GM12873 (cell line): ENCODE results near the gene CAPN5.

Experiments used
- TF ChIP-seq, protein P1 (sequence below): IDR thresholded peaks from 2 replicates; pipeline ENCODE4 v1.5.1; 2012; ENCODE audit warnings: low read depth, mild to moderate bottlenecking, moderate library complexity, low read length, control low read depth; ENCODE audit not compliant: insufficient read depth; ENCODE audit errors: missing control alignments

The CAPN5 gene

DNA sequence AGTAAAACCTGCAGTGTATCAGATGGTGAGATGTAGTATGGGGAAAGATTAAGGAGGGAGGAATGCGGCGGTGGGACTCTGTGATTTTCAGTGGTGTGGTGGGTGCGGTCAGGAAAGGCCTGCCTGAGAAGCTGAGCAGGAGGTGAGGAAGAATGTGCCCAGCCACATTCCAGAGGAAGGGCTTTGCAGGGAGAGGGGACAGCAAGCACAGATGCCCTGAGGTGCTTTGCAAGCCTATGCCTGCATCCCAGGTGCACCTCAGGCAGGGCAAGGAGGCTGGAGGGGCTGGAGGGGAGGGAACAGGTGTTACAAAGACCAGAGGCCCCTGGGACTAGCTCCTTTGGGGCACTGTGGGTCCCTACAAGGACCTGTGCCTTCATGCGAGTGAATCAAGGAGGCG is 103.3 kb downstream of the CAPN5 start:
- TF ChIP-seq, protein P1, sequence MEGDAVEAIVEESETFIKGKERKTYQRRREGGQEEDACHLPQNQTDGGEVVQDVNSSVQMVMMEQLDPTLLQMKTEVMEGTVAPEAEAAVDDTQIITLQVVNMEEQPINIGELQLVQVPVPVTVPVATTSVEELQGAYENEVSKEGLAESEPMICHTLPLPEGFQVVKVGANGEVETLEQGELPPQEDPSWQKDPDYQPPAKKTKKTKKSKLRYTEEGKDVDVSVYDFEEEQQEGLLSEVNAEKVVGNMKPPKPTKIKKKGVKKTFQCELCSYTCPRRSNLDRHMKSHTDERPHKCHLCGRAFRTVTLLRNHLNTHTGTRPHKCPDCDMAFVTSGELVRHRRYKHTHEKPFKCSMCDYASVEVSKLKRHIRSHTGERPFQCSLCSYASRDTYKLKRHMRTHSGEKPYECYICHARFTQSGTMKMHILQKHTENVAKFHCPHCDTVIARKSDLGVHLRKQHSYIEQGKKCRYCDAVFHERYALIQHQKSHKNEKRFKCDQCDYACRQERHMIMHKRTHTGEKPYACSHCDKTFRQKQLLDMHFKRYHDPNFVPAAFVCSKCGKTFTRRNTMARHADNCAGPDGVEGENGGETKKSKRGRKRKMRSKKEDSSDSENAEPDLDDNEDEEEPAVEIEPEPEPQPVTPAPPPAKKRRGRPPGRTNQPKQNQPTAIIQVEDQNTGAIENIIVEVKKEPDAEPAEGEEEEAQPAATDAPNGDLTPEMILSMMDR, result no peak

DNA sequence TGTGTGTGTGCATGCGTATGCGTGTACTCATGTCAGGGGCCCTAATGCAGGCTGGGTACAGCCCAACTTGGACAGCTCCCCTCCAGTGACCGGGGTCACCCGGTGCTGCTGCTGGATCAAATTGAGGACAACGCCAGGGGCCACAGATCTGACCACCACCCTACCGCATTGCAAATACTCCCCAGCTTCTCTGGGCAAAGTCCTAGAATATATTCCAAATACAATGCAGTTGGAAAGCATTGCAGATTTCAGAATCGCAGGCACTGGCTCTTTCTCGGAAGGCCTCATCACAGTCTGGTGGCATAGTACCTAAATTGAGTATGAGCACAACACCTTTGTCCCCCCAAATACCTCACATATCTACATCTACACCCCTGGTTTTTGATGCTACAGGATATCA is 104.5 kb downstream of the CAPN5 start:
- TF ChIP-seq, protein P1, result no peak

DNA sequence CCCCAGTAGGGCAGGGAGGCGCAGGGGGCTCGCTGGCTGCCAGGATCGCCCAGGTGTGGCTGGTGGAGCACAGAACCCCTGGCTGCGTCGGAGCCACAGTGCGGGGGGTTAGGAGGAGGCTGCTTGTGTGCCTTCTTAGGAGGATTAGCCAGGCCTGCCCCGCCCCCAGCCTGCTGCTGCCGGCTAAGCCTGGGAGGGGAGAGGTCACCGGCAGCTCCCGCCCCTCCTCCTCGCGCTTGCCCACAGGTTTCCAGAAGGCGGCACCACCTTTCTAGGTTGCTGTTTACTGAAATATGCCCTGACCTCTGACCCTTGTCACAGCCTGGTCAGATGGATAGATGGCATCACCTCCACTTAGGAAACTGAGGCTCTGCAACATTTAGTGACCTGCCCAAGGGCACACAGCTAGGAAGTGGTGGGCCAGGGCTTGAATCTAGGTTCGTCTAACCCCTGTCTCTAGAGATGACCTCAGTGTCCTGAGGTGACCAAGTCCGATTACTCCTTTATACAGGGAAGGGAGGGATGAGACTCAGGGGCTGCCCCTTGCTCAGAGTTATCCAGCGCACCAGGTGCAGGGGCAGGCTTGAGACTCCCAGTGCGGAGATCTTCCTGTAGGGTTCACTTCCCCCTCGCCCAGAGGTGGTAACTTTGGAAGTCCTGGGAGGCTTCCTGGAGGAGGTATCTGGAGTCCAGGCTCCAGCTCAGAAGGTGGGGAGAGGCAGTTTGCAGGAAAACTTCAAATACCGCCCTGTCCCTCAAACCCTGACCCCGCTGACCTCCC is 105.3 kb downstream of the CAPN5 start:
- TF ChIP-seq, protein P1, result no peak

DNA sequence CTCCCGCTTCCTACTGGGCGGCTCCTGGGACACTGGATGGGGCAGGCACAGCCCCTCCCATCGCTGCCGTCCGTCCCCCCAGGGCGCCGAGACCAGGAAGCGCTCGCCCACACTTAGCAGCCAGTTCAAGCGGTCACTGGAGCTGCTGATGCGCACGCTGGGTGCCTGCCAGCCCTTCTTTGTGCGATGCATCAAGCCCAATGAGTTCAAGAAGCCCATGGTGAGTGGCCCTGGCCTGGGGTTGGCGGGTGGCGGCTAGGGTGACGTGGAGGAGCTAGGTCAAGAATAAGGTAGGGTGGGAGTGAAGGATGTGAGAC is 105.9 kb downstream of the CAPN5 start:
- TF ChIP-seq, protein P1, result no peak

DNA sequence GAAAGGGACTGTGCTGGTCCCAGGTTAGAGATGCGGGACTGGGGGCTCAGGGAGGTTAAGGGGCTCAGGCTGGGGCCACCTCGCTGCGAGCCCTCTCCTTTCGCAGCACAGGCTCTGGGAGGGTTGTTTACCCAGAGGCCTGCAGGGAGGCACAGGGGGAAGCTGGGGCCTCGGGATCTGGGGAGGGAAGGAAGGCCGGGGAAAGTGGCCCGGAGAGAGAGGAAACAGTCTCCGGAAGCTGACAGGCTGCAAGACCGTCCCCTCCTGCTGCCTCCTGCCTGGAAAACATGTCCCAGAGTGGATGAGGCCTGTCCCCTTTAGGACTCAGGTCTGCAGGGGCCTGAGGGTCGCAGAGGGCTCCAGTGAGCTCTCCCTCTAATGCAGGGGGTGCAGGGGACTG is 106.7 kb downstream of the CAPN5 start:
- TF ChIP-seq, protein P1, result no peak

DNA sequence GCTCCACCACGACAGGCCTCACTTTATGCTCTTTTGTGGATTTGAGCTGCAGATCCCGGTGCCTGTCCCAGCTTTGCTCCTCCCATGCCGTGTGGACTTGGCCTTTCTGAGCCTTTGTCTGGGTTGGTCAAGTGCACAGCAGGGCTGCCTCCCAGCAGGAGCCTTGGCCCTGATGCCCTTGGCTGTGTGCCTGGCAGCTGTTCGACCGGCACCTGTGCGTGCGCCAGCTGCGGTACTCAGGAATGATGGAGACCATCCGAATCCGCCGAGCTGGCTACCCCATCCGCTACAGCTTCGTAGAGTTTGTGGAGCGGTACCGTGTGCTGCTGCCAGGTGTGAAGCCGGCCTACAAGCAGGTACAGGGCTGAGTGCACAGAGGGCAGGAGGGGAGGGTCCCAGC is 107.8 kb downstream of the CAPN5 start:
- TF ChIP-seq, protein P1, result no peak

DNA sequence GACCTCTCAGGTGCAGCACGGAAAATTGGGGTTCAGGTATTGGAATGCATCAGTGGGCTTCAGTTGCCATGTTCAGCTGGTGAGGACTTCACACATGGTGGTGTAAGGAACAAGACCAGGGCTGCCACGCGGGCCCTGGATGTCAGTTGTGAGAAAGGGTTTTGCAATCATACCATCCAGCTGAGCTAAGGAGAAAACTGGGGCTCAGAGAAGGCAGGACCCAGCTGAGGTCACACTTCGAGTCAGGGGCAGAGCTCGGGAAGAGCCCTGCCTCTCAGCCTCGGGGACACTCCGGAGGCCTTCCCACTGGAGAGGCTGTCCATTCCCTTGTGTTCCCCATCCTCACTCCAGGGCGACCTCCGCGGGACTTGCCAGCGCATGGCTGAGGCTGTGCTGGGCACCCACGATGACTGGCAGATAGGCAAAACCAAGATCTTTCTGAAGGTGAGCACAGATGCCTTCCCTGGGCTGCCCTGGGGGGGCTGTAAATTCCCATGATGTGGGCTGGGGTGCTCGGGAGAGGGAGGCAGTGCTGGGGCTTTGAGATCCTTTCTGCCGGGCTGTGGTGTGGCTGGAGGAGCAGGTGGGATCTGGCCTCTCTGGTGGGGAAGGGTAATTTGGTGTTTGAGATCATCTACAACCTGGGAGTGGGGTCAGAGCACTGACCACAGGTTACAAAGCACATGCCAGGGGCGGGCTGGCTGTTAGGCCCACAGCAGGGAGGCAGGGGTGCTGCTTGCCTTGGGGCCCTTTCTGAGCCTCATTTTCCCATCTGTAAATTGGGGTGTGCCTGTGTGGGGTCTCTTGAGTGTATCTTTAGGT is 108.5 kb downstream of the CAPN5 start:
- TF ChIP-seq, protein P1, result no peak
